ENCODE measurements around the gene TWIST1.

DNA sequence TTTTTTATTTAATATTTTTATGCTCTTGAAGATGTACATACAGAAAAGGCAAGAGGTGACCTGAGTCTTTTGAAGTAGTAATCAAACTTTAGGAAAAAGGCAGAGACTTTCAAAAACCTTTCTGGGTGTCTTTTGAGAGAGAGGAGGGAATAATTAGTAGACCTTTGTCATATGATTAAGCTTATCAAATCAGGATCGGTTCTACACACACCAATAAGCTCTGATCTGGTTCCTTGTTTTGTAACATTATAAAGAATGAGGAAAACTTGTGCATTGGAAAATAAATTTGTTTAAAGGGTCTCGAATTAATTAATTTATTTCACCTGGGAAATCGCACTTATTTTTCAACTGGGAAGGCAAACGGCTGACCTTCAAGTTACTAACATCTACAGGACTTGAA is 11.9 kb downstream of the TWIST1 start:
- TF ChIP-seq, protein P1, sequence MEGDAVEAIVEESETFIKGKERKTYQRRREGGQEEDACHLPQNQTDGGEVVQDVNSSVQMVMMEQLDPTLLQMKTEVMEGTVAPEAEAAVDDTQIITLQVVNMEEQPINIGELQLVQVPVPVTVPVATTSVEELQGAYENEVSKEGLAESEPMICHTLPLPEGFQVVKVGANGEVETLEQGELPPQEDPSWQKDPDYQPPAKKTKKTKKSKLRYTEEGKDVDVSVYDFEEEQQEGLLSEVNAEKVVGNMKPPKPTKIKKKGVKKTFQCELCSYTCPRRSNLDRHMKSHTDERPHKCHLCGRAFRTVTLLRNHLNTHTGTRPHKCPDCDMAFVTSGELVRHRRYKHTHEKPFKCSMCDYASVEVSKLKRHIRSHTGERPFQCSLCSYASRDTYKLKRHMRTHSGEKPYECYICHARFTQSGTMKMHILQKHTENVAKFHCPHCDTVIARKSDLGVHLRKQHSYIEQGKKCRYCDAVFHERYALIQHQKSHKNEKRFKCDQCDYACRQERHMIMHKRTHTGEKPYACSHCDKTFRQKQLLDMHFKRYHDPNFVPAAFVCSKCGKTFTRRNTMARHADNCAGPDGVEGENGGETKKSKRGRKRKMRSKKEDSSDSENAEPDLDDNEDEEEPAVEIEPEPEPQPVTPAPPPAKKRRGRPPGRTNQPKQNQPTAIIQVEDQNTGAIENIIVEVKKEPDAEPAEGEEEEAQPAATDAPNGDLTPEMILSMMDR (conservative IDR thresholded peaks at IDR 0.05) = no peak
- TF ChIP-seq EZH2 (IDR thresholded peaks at IDR 0.05; ENCODE audit: low read depth) = no peak
